ENCODE data around the gene WDFY3. TPM values are rescaled to one million over a fixed set of nuclear protein-coding genes. Genes with fewer than 3 reads are reported as not detected.
"Not testable (repeated sequence)": the region's sequence is repeated elsewhere in the genome, so short reads cannot be mapped to it uniquely, and the experiment has no call there.

Gene WDFY3
- total RNA-seq, 1 experiment from 2014 or later: 20.9 TPM

DNA sequence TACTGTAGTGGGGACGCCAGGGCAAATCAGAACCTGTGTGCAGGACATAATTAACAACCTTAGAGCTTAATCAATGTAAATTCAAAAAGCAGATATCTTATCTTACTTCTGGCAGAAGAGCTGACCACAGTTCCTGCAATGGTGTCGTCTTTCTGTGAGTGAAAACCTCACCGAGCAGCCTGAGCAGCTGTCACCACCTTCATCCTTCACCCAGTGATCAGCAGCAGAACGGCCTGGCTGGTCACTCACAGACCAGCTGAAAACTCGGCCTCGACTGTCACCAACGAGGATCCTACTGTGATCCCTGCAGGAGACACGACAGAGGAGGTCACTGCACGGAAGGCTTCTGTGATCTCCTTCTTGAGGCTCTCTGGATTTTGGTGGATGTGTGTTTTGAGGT lies 289.4 kb downstream of the WDFY3 start:
- DNase-seq (ENCODE audit: low read depth): no peak

GRCh38 chr4:84673475-84674240 lies 292.8 kb downstream of the WDFY3 start:
- DNase-seq (ENCODE audit: low read depth): peak; percentile 90

- peak; percentile 17 for DNase-seq (ENCODE audit: low read depth)
Observed at GRCh38 chr4:84672177-84672576, 294.3 kb downstream of the WDFY3 start.

DNA sequence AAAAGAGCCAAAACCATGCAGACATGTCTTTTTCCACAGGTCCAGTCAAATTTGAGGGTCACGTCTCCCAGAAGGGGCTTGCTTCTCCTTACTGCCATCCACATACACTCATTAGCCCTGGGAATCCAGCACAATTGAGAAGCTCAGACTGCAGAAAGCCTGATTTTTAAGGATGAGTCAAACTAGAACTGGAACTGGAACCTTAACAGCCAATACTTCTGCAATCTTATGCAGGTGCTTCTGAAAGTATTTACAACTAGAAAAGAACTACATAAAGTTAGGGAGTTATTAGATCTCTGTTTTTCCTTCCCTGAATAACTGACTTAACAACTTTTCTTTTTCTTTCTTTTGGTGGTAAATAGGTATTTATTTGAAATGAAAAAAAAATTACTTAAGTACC lies 297.3 kb downstream of the WDFY3 start:
- DNase-seq (ENCODE audit: low read depth): no peak

DNA sequence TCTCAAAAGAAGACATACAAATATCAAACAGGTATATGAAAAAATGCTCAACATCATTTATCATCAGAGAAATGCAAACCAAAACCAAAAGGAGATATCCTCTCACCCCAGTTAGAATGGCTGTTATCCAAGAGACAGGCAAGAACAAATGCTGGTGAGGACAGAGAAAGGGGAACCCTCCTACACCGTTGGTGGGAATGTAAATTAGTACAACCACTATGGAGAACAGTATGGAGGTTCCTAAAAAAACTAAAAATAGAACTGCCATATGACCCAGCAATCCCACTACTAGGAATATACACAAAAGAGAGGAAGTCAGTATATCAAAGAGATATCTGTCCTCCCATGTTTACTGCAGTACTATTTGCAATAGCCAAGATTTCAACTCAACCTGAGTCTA lies 300.1 kb downstream of the WDFY3 start:
- DNase-seq (ENCODE audit: low read depth): no peak

- not testable (repeated sequence) for DNase-seq (ENCODE audit: low read depth)
Observed at GRCh38 chr4:84664767-84665166, 301.7 kb downstream of the WDFY3 start.

GRCh38 chr4:84661191-84661939 lies 305.1 kb downstream of the WDFY3 start:
- no peak for DNase-seq (ENCODE audit: low read depth)

DNA sequence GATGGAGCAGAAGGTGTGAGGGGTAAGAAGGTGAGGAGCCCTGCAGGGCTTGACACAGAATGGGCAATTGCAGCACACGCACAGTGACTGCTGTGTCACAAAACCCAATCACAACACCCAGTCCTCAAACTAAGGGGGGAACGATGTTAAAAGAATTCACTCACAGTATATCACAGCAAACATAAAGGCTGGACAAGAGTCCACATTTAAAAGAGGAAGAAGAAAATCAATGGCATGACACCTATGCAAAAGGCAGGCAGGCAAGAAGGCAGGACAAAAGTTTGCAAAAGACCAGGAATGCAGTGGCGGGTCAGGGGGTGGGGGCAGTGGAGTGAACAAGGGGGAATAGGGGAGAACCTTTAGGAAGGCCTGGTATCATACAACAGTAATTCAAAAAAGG lies 305.9 kb downstream of the WDFY3 start:
- DNase-seq (ENCODE audit: low read depth): no peak

DNA sequence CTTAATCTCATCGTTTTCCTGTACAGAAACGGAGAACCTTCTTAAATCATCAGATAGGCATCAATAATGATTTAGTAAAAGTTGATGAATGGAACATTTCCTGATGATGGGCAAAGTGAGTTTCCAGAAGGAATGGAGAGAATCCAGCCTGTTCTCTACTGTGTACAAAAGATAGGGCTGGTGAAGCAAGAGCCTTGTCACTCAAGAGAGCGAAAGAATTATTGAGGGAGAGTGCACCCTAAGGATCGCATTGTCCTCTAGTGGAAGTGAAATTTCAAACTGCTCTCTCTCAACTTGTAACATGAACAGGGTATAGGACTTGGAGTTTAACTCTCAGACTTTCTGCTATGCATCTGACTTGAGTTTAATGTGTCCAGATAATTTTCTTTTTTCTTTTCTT lies 314.0 kb downstream of the WDFY3 start:
- no peak for DNase-seq (ENCODE audit: low read depth)

GRCh38 chr4:84651499-84651898 lies 315.0 kb downstream of the WDFY3 start:
- DNase-seq (ENCODE audit: low read depth): no peak

GRCh38 chr4:84648863-84649647 lies 317.4 kb downstream of the WDFY3 start:
- no peak for DNase-seq (ENCODE audit: low read depth)

GRCh38 chr4:84648178-84648577 lies 318.3 kb downstream of the WDFY3 start:
- DNase-seq (ENCODE audit: low read depth): no peak

DNA sequence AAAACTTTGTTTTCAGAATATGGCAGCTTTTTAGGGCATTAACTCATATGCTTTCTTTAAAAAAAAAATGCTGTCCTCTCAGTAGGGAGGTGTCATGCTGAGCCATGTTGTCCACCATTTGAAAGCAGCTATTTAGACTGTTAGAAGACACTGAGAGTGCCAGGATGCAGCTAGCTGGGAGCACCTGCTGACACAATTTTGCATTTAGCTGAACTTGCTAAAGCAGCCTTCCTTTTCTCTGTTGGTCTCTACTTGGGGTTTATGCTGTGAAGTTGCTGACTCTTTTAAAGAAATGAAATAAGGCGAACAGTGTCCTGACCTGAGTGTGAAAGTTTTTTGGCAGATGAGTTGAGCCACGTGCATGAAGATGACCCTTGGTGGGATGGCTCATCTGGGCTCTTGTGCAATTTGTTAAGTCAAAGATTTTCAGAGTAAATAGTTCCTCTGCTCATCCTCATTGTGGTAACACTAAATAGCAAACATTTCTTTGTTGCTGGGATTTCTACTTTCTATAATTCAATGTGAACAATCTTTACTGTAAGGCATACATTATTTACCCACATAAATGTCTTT lies 319.1 kb downstream of the WDFY3 start:
- DNase-seq (ENCODE audit: low read depth): no peak

- DNase-seq (ENCODE audit: low read depth): no peak
Observed at GRCh38 chr4:84644087-84644486, 322.4 kb downstream of the WDFY3 start.

- DNase-seq (ENCODE audit: low read depth): no peak
Observed at GRCh38 chr4:84639145-84639544, 327.3 kb downstream of the WDFY3 start.

DNA sequence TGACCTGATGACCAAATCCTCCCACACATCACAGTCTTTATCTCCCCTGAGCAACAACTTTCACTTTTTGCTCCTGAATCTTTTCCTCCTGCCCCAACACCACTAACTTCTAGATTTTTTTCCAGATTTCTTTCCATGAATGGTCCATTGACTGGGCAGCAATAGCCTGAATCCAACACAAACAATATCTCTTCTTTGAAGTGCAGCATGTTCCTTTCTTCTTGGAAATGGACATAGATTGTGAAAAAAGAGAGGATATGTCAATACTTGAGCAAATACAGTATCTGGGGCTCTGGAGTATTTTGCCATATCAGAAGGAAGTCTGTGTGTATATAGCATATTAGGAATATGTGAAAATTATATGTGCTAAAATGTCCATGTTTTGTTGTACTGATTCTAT lies 328.4 kb downstream of the WDFY3 start:
- no peak for DNase-seq (ENCODE audit: low read depth)

- no peak for DNase-seq (ENCODE audit: low read depth)
Observed at GRCh38 chr4:84634961-84635360, 331.5 kb downstream of the WDFY3 start.

DNA sequence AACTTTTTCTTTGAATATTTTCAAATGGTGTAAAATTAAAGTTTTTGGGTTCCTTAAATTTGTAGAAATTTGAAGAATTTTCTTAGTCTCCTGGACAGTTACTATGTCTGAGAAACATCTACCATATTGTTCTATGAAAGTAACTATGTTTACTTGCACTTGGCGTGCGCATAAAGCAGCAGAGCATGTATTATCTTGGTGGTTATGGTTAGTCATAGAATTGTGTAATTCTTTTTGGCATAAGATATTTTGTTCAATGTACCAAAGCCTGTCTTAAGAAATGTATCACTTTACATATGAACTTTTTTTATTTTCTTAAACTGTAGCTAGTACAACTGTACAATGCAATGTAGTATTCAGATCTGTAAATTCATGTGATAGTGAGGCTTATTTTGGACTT lies 334.4 kb downstream of the WDFY3 start:
- DNase-seq (ENCODE audit: low read depth): peak; percentile 42

- DNase-seq (ENCODE audit: low read depth): no peak
Observed at GRCh38 chr4:84631573-84631972, 334.9 kb downstream of the WDFY3 start.

GRCh38 chr4:84626673-84627072 lies 339.8 kb downstream of the WDFY3 start:
- no peak for DNase-seq (ENCODE audit: low read depth)

- no peak for DNase-seq (ENCODE audit: low read depth)
Observed at GRCh38 chr4:84623661-84624060, 342.8 kb downstream of the WDFY3 start.

- DNase-seq (ENCODE audit: low read depth): no peak
Observed at GRCh38 chr4:84622959-84623358, 343.5 kb downstream of the WDFY3 start.

Measured in M059J (cell line).